Gastroesophageal sphincter (tissue), 4 donors: Measurements from ENCODE around the gene ABLIM2. TPM values are rescaled to one million over a fixed set of nuclear protein-coding genes. Genes with fewer than 3 reads are reported as not detected.

Experiments
- ATAC-seq: fragments of 150-250 bp; one replicate; pipeline ENCODE4 v1.9.1; 2016; ENCODE audit warnings: mild to moderate bottlenecking, moderate library complexity
- H3K27ac ChIP-seq, 4 donors: fragments of 200-600 bp; sonication (generic) in 3 of 4; 1 replicate in 3 of 4; 2 replicates in 1 of 4; pipeline ENCODE4 v1.5.1; 2016 to 2019
- H3K27me3 ChIP-seq: fragments of 200-600 bp; sonication (generic); one replicate; pipeline ENCODE4 v1.5.1; 2019
- H3K36me3 ChIP-seq, 2 donors: fragments of 200-600 bp; sonication (generic); one replicate each; pipeline ENCODE4 v1.5.1; 2019; ENCODE audit warnings: control low read depth in 1 of 2
- H3K4me1 ChIP-seq, 3 donors: fragments of 200-600 bp; sonication (generic); 1 replicate in 2 of 3; 2 replicates in 1 of 3; pipeline ENCODE4 v1.5.1; 2016 to 2019; ENCODE audit warnings: control low read depth in 2 of 3
- H3K4me3 ChIP-seq, 2 donors: fragments of 200-600 bp; sonication (generic); one replicate each; pipeline ENCODE4 v1.5.1; 2019; ENCODE audit warnings: mild to moderate bottlenecking in 1 of 2, moderate library complexity in 1 of 2
- H3K9me3 ChIP-seq, 3 donors: fragments of 200-600 bp; sonication (generic); one replicate each; pipeline ENCODE4 v1.5.1; 2017 to 2019; ENCODE audit warnings: control low read depth in 2 of 3
- CTCF ChIP-seq, 4 experiments: fragments of 200-600 bp in 2 of 4; fragments of 450-650 bp in 2 of 4; sonication (generic) in 1 of 4; IDR thresholded peaks; one replicate each; pipeline ENCODE4 v1.5.1; 2017 to 2019; ENCODE audit warnings: antibody characterized with exemption in 4 of 4, mild to moderate bottlenecking in 2 of 4, moderate library complexity in 2 of 4
- EP300 ChIP-seq: sonication (generic); formaldehyde crosslinking; IDR thresholded peaks from one replicate; pipeline ENCODE4 v1.6.1; 2017; ENCODE audit warnings: antibody characterized with exemption, mild to moderate bottlenecking
- POLR2A ChIP-seq, 2 donors: fragments of 450-650 bp; IDR thresholded peaks; one replicate each; pipeline ENCODE4 v1.6.1; 2017; ENCODE audit warnings: antibody characterized with exemption in 2 of 2, mild to moderate bottlenecking in 2 of 2, moderate library complexity in 1 of 2
- POLR2AphosphoS5 ChIP-seq: sonication (generic); formaldehyde crosslinking; IDR thresholded peaks from one replicate; pipeline ENCODE4 v1.6.1; 2017; ENCODE audit warnings: antibody characterized with exemption
- WGBS, 2 donors: methylation state at CpG; one replicate each; pipeline ENCODE4 v1.1.5; 2018; ENCODE audit warnings: low coverage in 1 of 2; 5-methylcytosine and 5-hydroxymethylcytosine counted together
- total RNA-seq, 4 donors: library from RNA; depleted of rRNA; stranded (reverse); fragments of >200 nt; gene quantifications; one replicate each; pipeline ENCODE4 v1.1.0, GENCODE V29; 2016

The ABLIM2 gene
- total RNA-seq, 4 donors from 2014 or later = 5.0 to 13.5 (median 8.0) TPM

GRCh38 chr4:8118035-8118434, 40.6 kb downstream of the ABLIM2 start:
- no peak for ATAC-seq
- no peaks in the 10 kb centered on the region for H3K27me3 ChIP-seq
- no peak overlapping the region for H3K4me3 ChIP-seq
- no peaks in the 10 kb centered on the region for H3K36me3 ChIP-seq
- no peaks in the 10 kb centered on the region for H3K9me3 ChIP-seq
- H3K27ac ChIP-seq = no peak overlapping the region
- H3K4me1 ChIP-seq = peaks cover 0 to 17% (median 0%) of the 10 kb centered on the region in 3 donors
- no CpG with 5 or more reads among the region's 6 CpGs for WGBS, 2 donors
- TF ChIP-seq CTCF (IDR thresholded peaks at IDR 0.05) (no peak), POLR2A (IDR thresholded peaks at IDR 0.05) (no peak), POLR2AphosphoS5 (no peak), EP300 (no peak)

- Histone ChIP-seq H3K4me1 (peaks cover 0 to 22% (median 0%) of the 10 kb centered on the region in 3 donors), H3K4me3 (no peak overlapping the region), H3K27me3 (no peaks in the 10 kb centered on the region), H3K9me3 (no peaks in the 10 kb centered on the region), H3K36me3 (no peaks in the 10 kb centered on the region), H3K27ac (no peak overlapping the region)
- 30 to 75% methylated on average over 2 to 4 of the region's 4 CpGs for WGBS, 2 donors
- TF ChIP-seq CTCF (IDR thresholded peaks at IDR 0.05) (no peak), POLR2AphosphoS5 (no peak), POLR2A (IDR thresholded peaks at IDR 0.05) (no peak), EP300 (no peak)
- no peak for ATAC-seq
These were observed 41.3 kb downstream of the ABLIM2 start for GRCh38 chr4:8117278-8117682.

GRCh38 chr4:8115916-8116315, 42.7 kb downstream of the ABLIM2 start:
- no peak overlapping the region for H3K27ac ChIP-seq
- no peaks in the 10 kb centered on the region for H3K9me3 ChIP-seq
- TF ChIP-seq POLR2AphosphoS5 = no peak
- TF ChIP-seq POLR2A (IDR thresholded peaks at IDR 0.05) = no peak
- no peak for TF ChIP-seq CTCF (IDR thresholded peaks at IDR 0.05)
- TF ChIP-seq EP300 = no peak
- H3K4me3 ChIP-seq = no peak overlapping the region
- H3K27me3 ChIP-seq = no peaks in the 10 kb centered on the region
- H3K4me1 ChIP-seq = peaks cover 0 to 22% (median 0%) of the 10 kb centered on the region in 3 donors
- WGBS, 2 donors = 40 to 80% methylated on average over 1 to 4 of the region's 8 CpGs
- H3K36me3 ChIP-seq = no peaks in the 10 kb centered on the region
- no peak for ATAC-seq

- WGBS, 2 donors = 67 to 88% methylated on average over 3 to 5 of the region's 5 CpGs
- ATAC-seq = no peak
- Histone ChIP-seq H3K27me3 (no peaks in the 10 kb centered on the region), H3K36me3 (no peaks in the 10 kb centered on the region), H3K27ac (no peak overlapping the region), H3K9me3 (no peaks in the 10 kb centered on the region), H3K4me3 (no peak overlapping the region), H3K4me1 (peaks cover 0 to 23% (median 0%) of the 10 kb centered on the region in 3 donors)
- TF ChIP-seq EP300 (no peak), POLR2A (IDR thresholded peaks at IDR 0.05) (no peak), CTCF (IDR thresholded peaks at IDR 0.05) (no peak)
These were observed 43.5 kb downstream of the ABLIM2 start for GRCh38 chr4:8115203-8115520.

GRCh38 chr4:8114456-8115202, 44.0 kb downstream of the ABLIM2 start:
- WGBS, 2 donors = 40 to 65% methylated on average over 1 to 5 of the region's 21 CpGs
- ATAC-seq = peak; percentile 3
- H3K36me3 ChIP-seq = no peaks in the 10 kb centered on the region
- H3K27ac ChIP-seq = peak overlapping the region in 1 of 4 donors; percentile 8
- peaks cover 0 to 28% (median 0%) of the 10 kb centered on the region in 3 donors for H3K4me1 ChIP-seq
- H3K27me3 ChIP-seq = no peaks in the 10 kb centered on the region
- H3K9me3 ChIP-seq = no peaks in the 10 kb centered on the region
- TF ChIP-seq CTCF (IDR thresholded peaks at IDR 0.05) (no peak), EP300 (no peak), POLR2AphosphoS5 (no peak), POLR2A (IDR thresholded peaks at IDR 0.05) (no peak)
- no peak overlapping the region for H3K4me3 ChIP-seq
